IMR-90 (cell line): ENCODE data around the gene DNAJC6. TPM values are rescaled to one million over a fixed set of nuclear protein-coding genes. Genes with fewer than 3 reads are reported as not detected.
A peak's percentile ranks its signal among the peaks of the same experiment; 100 is the strongest.

Source experiments
- ATAC-seq: fragments of 200-7000 bp; cut with Tn5 transposase; 2 replicates; pipeline ENCODE4 v1.9.1; 2020; ENCODE audit warnings: low read depth, mild to moderate bottlenecking, moderate library complexity
- BruUV-seq: library from RNA; stranded (reverse); fragments of 400-500 nt; replicated peaks from 2 replicates; lab custom pipeline; 2021; lab: Mats Ljungman, UMichigan
- CTCF ChIA-PET: fragments of 300-600 bp; formaldehyde crosslinking; extraction: SDS; loops from one replicate; lab custom pipeline; 2021; ENCODE audit warnings: antibody characterized with exemption; lab: Yijun Ruan, JAX
- POLR2A ChIA-PET: fragments of 300-600 bp; sonication (Branson Sonifier 250); formaldehyde crosslinking; loops from one replicate; lab custom pipeline; 2022; ENCODE audit warnings: antibody characterized with exemption; ENCODE audit not compliant: unreplicated experiment; lab: Charles Lee
- DNase-seq: peaks from one replicate; pipeline ENCODE4 v3.0.0; 2013
- H2AFZ ChIP-seq: replicated peaks from 2 replicates; pipeline ENCODE3; 2013; ENCODE audit warnings: low read length, mild to moderate bottlenecking; ENCODE audit not compliant: poor library complexity
- H2AK5ac ChIP-seq: 2 replicates; pipeline ENCODE4 v1.6.1; 2013; ENCODE audit warnings: low read depth, low read length, inconsistent platforms
- H2AK9ac ChIP-seq: replicated peaks from 2 replicates; pipeline ENCODE3; 2013; ENCODE audit warnings: mild to moderate bottlenecking, low read depth, low read length, moderate library complexity; ENCODE audit not compliant: poor library complexity
- H2BK120ac ChIP-seq: 2 replicates; pipeline ENCODE4 v1.6.1; 2013; ENCODE audit warnings: low read depth, low read length, inconsistent platforms
- H2BK15ac ChIP-seq: 3 replicates; pipeline ENCODE4 v1.6.1; 2013; ENCODE audit warnings: low read depth, low read length, inconsistent platforms
- H2BK20ac ChIP-seq: 2 replicates; pipeline ENCODE4 v1.6.1; 2013; ENCODE audit warnings: low read depth, mild to moderate bottlenecking, inconsistent platforms, low read length, moderate library complexity
- H2BK5ac ChIP-seq: 2 replicates; pipeline ENCODE4 v1.6.1; 2013; ENCODE audit warnings: mild to moderate bottlenecking, low read depth, low read length, inconsistent platforms; ENCODE audit not compliant: poor library complexity, severe bottlenecking
- H3K14ac ChIP-seq: replicated peaks from 2 replicates; pipeline ENCODE4 v1.6.1; 2013; ENCODE audit warnings: low read depth, low read length, inconsistent platforms
- H3K18ac ChIP-seq: 2 replicates; pipeline ENCODE4 v1.6.1; 2013; ENCODE audit warnings: low read depth, low read length, control low read depth
- H3K23ac ChIP-seq: 2 replicates; pipeline ENCODE4 v1.6.1; 2013; ENCODE audit warnings: low read depth, low read length, inconsistent platforms
- H3K27ac ChIP-seq: 2 replicates; pipeline ENCODE4 v1.5.1; 2013; ENCODE audit warnings: mild to moderate bottlenecking, control low read depth, low read length; ENCODE audit not compliant: insufficient read depth
- H3K27me3 ChIP-seq: 2 replicates; pipeline ENCODE4 v1.6.1; 2013; ENCODE audit warnings: low read length; ENCODE audit not compliant: control insufficient read depth, insufficient read depth
- H3K36me3 ChIP-seq: 2 replicates; pipeline ENCODE4 v1.6.1; 2013; ENCODE audit warnings: low read length, mixed read lengths; ENCODE audit not compliant: control insufficient read depth, insufficient read depth
- H3K4ac ChIP-seq: 2 replicates; pipeline ENCODE4 v1.6.1; 2013; ENCODE audit warnings: low read depth, low read length, inconsistent platforms
- H3K4me1 ChIP-seq: 2 replicates; pipeline ENCODE4 v1.6.1; 2013; ENCODE audit warnings: low read length, mixed read lengths; ENCODE audit not compliant: control insufficient read depth, insufficient read depth
- H3K4me2 ChIP-seq: 2 replicates; pipeline ENCODE4 v1.6.1; 2013; ENCODE audit warnings: low read depth, mild to moderate bottlenecking, control low read depth, low read length, moderate library complexity
- H3K4me3 ChIP-seq: 2 replicates; pipeline ENCODE4 v1.5.1; 2013; ENCODE audit warnings: low read depth, mild to moderate bottlenecking, control low read depth, low read length, moderate library complexity; ENCODE audit not compliant: insufficient read depth
- H3K56ac ChIP-seq: 2 replicates; pipeline ENCODE4 v1.6.1; 2013; ENCODE audit warnings: low read length, inconsistent platforms; ENCODE audit not compliant: insufficient read depth; ENCODE audit errors: extremely low read depth
- H3K79me1 ChIP-seq, 2 experiments: 2 replicates each; pipeline ENCODE4 v1.6.1; 2013; ENCODE audit warnings: low read length in 2 of 2, inconsistent platforms in 1 of 2, low read depth in 1 of 2
- H3K9ac ChIP-seq: 2 replicates; pipeline ENCODE4 v1.6.1; 2013; ENCODE audit warnings: low read depth, low read length, control low read depth
- H3K9me1 ChIP-seq: 2 replicates; pipeline ENCODE4 v1.6.1; 2013; ENCODE audit warnings: low read length, inconsistent platforms; ENCODE audit not compliant: insufficient read depth
- H3K9me3 ChIP-seq: 2 replicates; pipeline ENCODE4 v1.6.1; 2013; ENCODE audit warnings: low read length; ENCODE audit not compliant: control insufficient read depth, insufficient read depth
- H4K20me1 ChIP-seq: 2 replicates; pipeline ENCODE4 v1.6.1; 2013; ENCODE audit warnings: low read length, inconsistent platforms; ENCODE audit not compliant: insufficient read depth
- H4K5ac ChIP-seq: 2 replicates; pipeline ENCODE4 v1.6.1; 2013; ENCODE audit warnings: mild to moderate bottlenecking, low read depth, low read length, control low read depth
- H4K8ac ChIP-seq, 2 experiments: 2 replicates each; pipeline ENCODE4 v1.6.1; 2013; ENCODE audit warnings: low read depth in 2 of 2, low read length in 2 of 2, control low read depth in 1 of 2, inconsistent platforms in 1 of 2
- H4K91ac ChIP-seq: 2 replicates; pipeline ENCODE4 v1.6.1; 2013; ENCODE audit warnings: low read depth, low read length, inconsistent platforms; ENCODE audit not compliant: insufficient read depth
- NFE2L2 ChIP-seq: fragments of 150-350 bp; IDR thresholded peaks from 2 replicates; pipeline ENCODE4 v1.6.1; 2016; ENCODE audit warnings: low read depth, mild to moderate bottlenecking, low read length
- SMC3 ChIP-seq: fragments of 150-350 bp; IDR thresholded peaks from 2 replicates; pipeline ENCODE4 v1.6.1; 2016; ENCODE audit warnings: low read depth, mild to moderate bottlenecking, antibody characterized with exemption, low read length, moderate library complexity
- WGBS, 2 experiments: methylation state at CpG; one replicate each; pipeline versions ENCODE4 v1.1.5 to v1.1.7; 2013; ENCODE audit warnings: missing lambda C conversion rate in 2 of 2; ENCODE audit not compliant: insufficient read length in 1 of 2; ENCODE audit errors: extremely low coverage in 2 of 2; 5-methylcytosine and 5-hydroxymethylcytosine counted together
- dilution Hi-C: fragments of 300-500 bp; cut with HindIII; formaldehyde crosslinking; loops from one replicate; pipeline ENCODE4 v1.14.3; 2018; ENCODE audit warnings: low sequenced_read_pairs; ENCODE audit not compliant: unreplicated experiment
- in situ Hi-C: fragments of 300-500 bp; cut with MboI; formaldehyde crosslinking; loops from 3 replicates; pipeline ENCODE4 v1.14.3; 2019; ENCODE audit warnings: low sequenced_read_pairs, inconsistent platforms, mixed read lengths
- intact Hi-C: fragments of 100-400 bp; cut with micrococcal nuclease; formaldehyde crosslinking; loops from 2 replicates; pipeline ENCODE4 v1.10.0; 2022
- polyA plus RNA-seq, 3 experiments: library from polyadenylated mRNA; depleted of rRNA; stranded (reverse); fragments of >200 nt; gene quantifications; 2 replicates each; pipeline ENCODE4 v1.2.3, GENCODE V29; 2012; ENCODE audit warnings: low replicate concordance in 1 of 3
- total RNA-seq: library from RNA; depleted of rRNA; stranded (reverse); fragments of >200 nt; gene quantifications from 2 replicates; pipeline ENCODE4 v1.2.3, GENCODE V29; 2012

The DNAJC6 gene
- total and polyA plus RNA-seq, 2 of the 4 experiments (the other 2 are of a cell fraction): 0.05 to 0.18 TPM

DNA sequence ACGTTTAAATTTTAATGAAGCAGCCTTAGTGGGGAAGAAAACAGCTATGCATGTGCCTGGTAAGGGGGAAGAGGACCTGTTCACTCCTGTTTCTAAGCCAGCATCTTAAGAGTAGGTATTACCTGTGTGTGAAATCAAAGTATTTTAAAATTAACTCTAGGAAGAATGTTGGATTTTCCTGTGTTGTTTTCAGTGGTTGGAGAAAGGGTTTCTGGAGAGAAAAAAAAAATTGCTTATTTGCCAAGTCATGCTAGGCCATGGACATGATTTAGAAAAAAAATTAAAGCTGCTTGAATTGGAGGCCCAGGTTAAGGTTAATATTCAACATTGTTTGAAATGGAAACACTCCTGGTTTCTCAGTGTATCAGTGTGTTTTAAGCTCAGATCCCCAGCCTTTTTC, 42.9 kb upstream of the DNAJC6 start:
- no peak overlapping the region for H3K4ac ChIP-seq
- intact Hi-C loops: no loop called here
- no peaks in the 10 kb centered on the region for H3K79me1 ChIP-seq
- H3K9ac ChIP-seq: no peak overlapping the region
- no peak overlapping the region for H3K23ac ChIP-seq
- no peak overlapping the region for H4K5ac ChIP-seq
- H2BK15ac ChIP-seq: no peak overlapping the region
- H3K9me1 ChIP-seq: no peaks in the 10 kb centered on the region
- no peak for ATAC-seq
- no peaks in the 10 kb centered on the region for H4K20me1 ChIP-seq
- POLR2A ChIA-PET: no interaction called here
- H2BK120ac ChIP-seq: no peak overlapping the region
- TF ChIP-seq SMC3 (no peak), NFE2L2 (0 out of 2 replicates have a peak, but pooled peaks have one; percentile 4)
- no peak overlapping the region for H2BK5ac ChIP-seq
- H3K18ac ChIP-seq: no peak overlapping the region
- H3K14ac ChIP-seq: no peak overlapping the region
- no peaks in the 10 kb centered on the region for H3K4me1 ChIP-seq
- H4K8ac ChIP-seq: no peak overlapping the region
- no peak overlapping the region for H3K4me2 ChIP-seq
- H3K36me3 ChIP-seq: no peaks in the 10 kb centered on the region
- H3K27me3 ChIP-seq: peaks cover 22% of the 10 kb centered on the region
- no peak overlapping the region for H2BK20ac ChIP-seq
- H3K27ac ChIP-seq: no peak overlapping the region
- no CpG with 5 or more reads among the region's 1 CpG for WGBS, 2 experiments
- no peak for DNase-seq
- no peak overlapping the region for H2AK9ac ChIP-seq
- no peak overlapping the region for H4K91ac ChIP-seq
- in situ Hi-C loops: no loop called here
- CTCF ChIA-PET: interaction anchor here (0.9 kb wide), 1 partner anchor 16 kb away, joined by 3 read pairs; no protein-coding TSS in a partner anchor
- no peak overlapping the region for H3K56ac ChIP-seq
- BruUV-seq: no TSS peak
- H2AFZ ChIP-seq: no peak overlapping the region
- dilution Hi-C loops: no loop called here
- H3K9me3 ChIP-seq: no peaks in the 10 kb centered on the region
- no peak overlapping the region for H2AK5ac ChIP-seq
- no peak overlapping the region for H3K4me3 ChIP-seq
